Measurements from ENCODE around the gene ZSWIM6.
"Not testable (repeated sequence)": the region's sequence is repeated elsewhere in the genome, so short reads cannot be mapped to it uniquely, and the experiment has no call there.

DNA sequence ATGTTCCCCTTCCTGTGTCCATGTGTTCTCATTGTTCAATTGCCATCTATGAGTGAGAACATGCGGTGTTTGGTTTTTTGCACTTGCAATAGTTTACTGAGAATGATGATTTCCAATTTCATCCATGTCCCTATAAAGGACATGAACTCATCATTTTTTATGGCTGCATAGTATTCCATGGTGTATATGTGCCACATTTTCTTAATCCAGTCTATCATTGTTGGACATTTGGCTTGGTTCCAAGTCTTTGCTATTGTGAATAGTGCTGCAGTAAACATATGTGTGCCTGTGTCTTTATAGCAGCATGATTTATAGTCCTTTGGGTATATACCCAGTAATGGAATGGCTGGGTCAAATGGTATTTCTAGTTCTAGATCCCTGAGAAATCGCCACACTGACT lies 81.1 kb downstream of the ZSWIM6 start:
- not testable (repeated sequence) for TF ChIP-seq EZH2 (IDR thresholded peaks at IDR 0.05; ENCODE audit: insufficient read depth, low read length)
- TF ChIP-seq, protein P1, sequence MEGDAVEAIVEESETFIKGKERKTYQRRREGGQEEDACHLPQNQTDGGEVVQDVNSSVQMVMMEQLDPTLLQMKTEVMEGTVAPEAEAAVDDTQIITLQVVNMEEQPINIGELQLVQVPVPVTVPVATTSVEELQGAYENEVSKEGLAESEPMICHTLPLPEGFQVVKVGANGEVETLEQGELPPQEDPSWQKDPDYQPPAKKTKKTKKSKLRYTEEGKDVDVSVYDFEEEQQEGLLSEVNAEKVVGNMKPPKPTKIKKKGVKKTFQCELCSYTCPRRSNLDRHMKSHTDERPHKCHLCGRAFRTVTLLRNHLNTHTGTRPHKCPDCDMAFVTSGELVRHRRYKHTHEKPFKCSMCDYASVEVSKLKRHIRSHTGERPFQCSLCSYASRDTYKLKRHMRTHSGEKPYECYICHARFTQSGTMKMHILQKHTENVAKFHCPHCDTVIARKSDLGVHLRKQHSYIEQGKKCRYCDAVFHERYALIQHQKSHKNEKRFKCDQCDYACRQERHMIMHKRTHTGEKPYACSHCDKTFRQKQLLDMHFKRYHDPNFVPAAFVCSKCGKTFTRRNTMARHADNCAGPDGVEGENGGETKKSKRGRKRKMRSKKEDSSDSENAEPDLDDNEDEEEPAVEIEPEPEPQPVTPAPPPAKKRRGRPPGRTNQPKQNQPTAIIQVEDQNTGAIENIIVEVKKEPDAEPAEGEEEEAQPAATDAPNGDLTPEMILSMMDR (IDR thresholded peaks at IDR 0.05; ENCODE audit: insufficient read depth, low read depth, low read length) = not testable (repeated sequence)
